GM19035 (cell line): Measurements from ENCODE around the gene BEST2.
"Not testable (repeated sequence)": the region's sequence is repeated elsewhere in the genome, so short reads cannot be mapped to it uniquely, and the experiment has no call there.

Experiments
- ATAC-seq: cut with Tn5 transposase; IDR thresholded peaks from one replicate; pipeline ENCODE4 v1.9.1; 2021; ENCODE audit not compliant: unreplicated experiment

BEST2 gene

GRCh38 chr19:12797141-12797587, 45.6 kb downstream of the BEST2 start:
- ATAC-seq: no peak

GRCh38 chr19:12797607-12798006, 46.0 kb downstream of the BEST2 start:
- not testable (repeated sequence) for ATAC-seq

GRCh38 chr19:12799742-12800465, 48.3 kb downstream of the BEST2 start:
- no peak for ATAC-seq

GRCh38 chr19:12800466-12800770, 48.8 kb downstream of the BEST2 start:
- ATAC-seq: no peak

GRCh38 chr19:12800923-12801465, 49.4 kb downstream of the BEST2 start:
- ATAC-seq: no peak

- ATAC-seq: no peak
Measured at GRCh38 chr19:12801466-12802266, 50.1 kb downstream of the BEST2 start, which contains the start of the genes PRDX2 and THSD8. Gene PRDX2 (minus strand): TSS chr19:12801800. CDS start chr19:12801261, 539 bp downstream. Gene THSD8 (plus strand): TSS chr19:12802069. CDS start chr19:12802072, 3 bp downstream.

- ATAC-seq: no peak
Measured at GRCh38 chr19:12802267-12803106, 50.9 kb downstream of the BEST2 start.

GRCh38 chr19:12804051-12804450, 52.5 kb downstream of the BEST2 start:
- ATAC-seq: no peak

- peak; percentile 77 for ATAC-seq
Measured at GRCh38 chr19:12806242-12807081, 54.9 kb downstream of the BEST2 start, which contains the start of gene RNASEH2A. Gene RNASEH2A (plus strand): TSS chr19:12806584. CDS start chr19:12806674, 90 bp downstream.
